ENCODE data around the gene USP22. TPM values are rescaled to one million over a fixed set of nuclear protein-coding genes. Genes with fewer than 3 reads are reported as not detected.
A peak's percentile ranks its signal among the peaks of the same experiment; 100 is the strongest.

Gene USP22
- total and polyA plus RNA-seq, 2 of the 13 experiments (the other 11 are each of a cell fraction or from before 2014, with no cell fraction given): 98.0 to 130 TPM

DNA sequence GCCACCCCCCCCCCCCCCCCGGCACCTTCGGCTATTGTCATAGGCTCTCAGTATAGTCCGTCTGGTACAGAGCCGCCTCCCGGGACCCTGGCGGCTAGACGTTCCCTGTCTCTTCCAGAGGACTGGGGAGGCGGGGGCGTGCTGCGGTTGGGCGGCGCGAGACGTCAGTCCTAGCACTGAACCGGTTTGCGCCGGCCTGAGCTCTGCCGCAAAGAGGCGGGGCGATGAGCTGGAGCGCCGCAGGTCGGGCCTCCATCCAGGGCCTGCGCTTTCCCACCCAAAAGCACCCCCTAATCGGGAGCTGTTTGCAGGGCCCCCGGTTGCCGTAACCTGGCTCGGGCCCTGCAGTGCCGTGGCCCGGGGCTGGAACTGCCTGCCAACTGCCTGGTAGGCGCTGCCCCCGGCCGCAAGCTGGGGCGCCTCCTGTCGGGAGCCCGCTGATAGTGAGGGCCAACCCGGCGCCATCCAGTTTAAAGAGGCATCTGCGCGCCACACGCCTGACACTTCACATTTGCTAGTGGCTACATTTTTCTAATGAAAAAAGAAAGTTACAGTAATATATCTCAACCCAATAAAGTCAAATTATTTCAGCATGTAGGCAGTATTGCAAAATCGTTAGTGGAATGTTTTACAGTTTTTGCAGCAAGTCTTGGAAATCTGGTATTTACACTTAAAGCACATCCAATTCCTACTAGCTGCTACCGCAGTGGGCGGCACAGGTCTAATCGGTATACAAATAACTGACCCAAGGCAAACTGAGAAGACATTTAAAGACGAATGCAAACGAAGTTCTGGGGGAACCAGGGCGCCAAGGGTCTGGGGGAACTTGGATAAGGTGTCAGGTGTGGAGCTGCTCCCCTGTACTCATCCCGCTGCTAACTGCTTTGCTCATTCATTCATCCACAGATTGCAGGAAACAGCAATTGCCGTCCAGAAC lies 753 bp upstream of the USP22 start (continued):
- TF ChIP-seq, protein P1, sequence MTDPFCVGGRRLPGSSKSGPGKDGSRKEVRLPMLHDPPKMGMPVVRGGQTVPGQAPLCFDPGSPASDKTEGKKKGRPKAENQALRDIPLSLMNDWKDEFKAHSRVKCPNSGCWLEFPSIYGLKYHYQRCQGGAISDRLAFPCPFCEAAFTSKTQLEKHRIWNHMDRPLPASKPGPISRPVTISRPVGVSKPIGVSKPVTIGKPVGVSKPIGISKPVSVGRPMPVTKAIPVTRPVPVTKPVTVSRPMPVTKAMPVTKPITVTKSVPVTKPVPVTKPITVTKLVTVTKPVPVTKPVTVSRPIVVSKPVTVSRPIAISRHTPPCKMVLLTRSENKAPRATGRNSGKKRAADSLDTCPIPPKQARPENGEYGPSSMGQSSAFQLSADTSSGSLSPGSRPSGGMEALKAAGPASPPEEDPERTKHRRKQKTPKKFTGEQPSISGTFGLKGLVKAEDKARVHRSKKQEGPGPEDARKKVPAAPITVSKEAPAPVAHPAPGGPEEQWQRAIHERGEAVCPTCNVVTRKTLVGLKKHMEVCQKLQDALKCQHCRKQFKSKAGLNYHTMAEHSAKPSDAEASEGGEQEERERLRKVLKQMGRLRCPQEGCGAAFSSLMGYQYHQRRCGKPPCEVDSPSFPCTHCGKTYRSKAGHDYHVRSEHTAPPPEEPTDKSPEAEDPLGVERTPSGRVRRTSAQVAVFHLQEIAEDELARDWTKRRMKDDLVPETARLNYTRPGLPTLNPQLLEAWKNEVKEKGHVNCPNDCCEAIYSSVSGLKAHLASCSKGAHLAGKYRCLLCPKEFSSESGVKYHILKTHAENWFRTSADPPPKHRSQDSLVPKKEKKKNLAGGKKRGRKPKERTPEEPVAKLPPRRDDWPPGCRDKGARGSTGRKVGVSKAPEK (CRISPR knock-in tag; IDR thresholded peaks at IDR 0.05; ENCODE audit: borderline replicate concordance): peak; percentile 38; the same call in 1 of the 2 replicates
- TF ChIP-seq, protein P2, sequence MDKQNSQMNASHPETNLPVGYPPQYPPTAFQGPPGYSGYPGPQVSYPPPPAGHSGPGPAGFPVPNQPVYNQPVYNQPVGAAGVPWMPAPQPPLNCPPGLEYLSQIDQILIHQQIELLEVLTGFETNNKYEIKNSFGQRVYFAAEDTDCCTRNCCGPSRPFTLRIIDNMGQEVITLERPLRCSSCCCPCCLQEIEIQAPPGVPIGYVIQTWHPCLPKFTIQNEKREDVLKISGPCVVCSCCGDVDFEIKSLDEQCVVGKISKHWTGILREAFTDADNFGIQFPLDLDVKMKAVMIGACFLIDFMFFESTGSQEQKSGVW (CRISPR knock-in tag; IDR thresholded peaks at IDR 0.05; ENCODE audit: borderline replicate concordance): no peak
- TF ChIP-seq ZNF296 (CRISPR knock-in tag; conservative IDR thresholded peaks at IDR 0.05) (no peak), HNRNPH1 (optimal IDR thresholded peaks at IDR 0.05; ENCODE audit: low read depth, low read length) (no peak), HOXA3 (CRISPR knock-in tag; IDR thresholded peaks at IDR 0.05) (peak; percentile 35; the same call in 1 of the 2 replicates), RFX3 (CRISPR knock-in tag; IDR thresholded peaks at IDR 0.05) (no peak), NFKB2 (CRISPR knock-in tag; IDR thresholded peaks at IDR 0.05; ENCODE audit: borderline replicate concordance) (no peak; the same call in 1 of the 2 replicates), ZNF331 (CRISPR knock-in tag; IDR thresholded peaks at IDR 0.05) (peak; percentile 67), ZSCAN20 (CRISPR knock-in tag; IDR thresholded peaks at IDR 0.05; ENCODE audit: borderline replicate concordance) (0 out of 2 replicates have a peak, but pooled peaks have one; percentile 23), KMT2B (CRISPR knock-in tag; IDR thresholded peaks at IDR 0.05) (no peak), SETDB1 (CRISPR knock-in tag; IDR thresholded peaks at IDR 0.05; ENCODE audit: borderline replicate concordance) (no peak)
- TF ChIP-seq, protein P3, sequence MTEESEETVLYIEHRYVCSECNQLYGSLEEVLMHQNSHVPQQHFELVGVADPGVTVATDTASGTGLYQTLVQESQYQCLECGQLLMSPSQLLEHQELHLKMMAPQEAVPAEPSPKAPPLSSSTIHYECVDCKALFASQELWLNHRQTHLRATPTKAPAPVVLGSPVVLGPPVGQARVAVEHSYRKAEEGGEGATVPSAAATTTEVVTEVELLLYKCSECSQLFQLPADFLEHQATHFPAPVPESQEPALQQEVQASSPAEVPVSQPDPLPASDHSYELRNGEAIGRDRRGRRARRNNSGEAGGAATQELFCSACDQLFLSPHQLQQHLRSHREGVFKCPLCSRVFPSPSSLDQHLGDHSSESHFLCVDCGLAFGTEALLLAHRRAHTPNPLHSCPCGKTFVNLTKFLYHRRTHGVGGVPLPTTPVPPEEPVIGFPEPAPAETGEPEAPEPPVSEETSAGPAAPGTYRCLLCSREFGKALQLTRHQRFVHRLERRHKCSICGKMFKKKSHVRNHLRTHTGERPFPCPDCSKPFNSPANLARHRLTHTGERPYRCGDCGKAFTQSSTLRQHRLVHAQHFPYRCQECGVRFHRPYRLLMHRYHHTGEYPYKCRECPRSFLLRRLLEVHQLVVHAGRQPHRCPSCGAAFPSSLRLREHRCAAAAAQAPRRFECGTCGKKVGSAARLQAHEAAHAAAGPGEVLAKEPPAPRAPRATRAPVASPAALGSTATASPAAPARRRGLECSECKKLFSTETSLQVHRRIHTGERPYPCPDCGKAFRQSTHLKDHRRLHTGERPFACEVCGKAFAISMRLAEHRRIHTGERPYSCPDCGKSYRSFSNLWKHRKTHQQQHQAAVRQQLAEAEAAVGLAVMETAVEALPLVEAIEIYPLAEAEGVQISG (CRISPR knock-in tag; IDR thresholded peaks at IDR 0.05): peak; percentile 72
- TF ChIP-seq, protein P4, sequence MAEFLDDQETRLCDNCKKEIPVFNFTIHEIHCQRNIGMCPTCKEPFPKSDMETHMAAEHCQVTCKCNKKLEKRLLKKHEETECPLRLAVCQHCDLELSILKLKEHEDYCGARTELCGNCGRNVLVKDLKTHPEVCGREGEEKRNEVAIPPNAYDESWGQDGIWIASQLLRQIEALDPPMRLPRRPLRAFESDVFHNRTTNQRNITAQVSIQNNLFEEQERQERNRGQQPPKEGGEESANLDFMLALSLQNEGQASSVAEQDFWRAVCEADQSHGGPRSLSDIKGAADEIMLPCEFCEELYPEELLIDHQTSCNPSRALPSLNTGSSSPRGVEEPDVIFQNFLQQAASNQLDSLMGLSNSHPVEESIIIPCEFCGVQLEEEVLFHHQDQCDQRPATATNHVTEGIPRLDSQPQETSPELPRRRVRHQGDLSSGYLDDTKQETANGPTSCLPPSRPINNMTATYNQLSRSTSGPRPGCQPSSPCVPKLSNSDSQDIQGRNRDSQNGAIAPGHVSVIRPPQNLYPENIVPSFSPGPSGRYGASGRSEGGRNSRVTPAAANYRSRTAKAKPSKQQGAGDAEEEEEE (CRISPR knock-in tag; IDR thresholded peaks at IDR 0.05; ENCODE audit: borderline replicate concordance): no peak
- TF ChIP-seq, protein P5, sequence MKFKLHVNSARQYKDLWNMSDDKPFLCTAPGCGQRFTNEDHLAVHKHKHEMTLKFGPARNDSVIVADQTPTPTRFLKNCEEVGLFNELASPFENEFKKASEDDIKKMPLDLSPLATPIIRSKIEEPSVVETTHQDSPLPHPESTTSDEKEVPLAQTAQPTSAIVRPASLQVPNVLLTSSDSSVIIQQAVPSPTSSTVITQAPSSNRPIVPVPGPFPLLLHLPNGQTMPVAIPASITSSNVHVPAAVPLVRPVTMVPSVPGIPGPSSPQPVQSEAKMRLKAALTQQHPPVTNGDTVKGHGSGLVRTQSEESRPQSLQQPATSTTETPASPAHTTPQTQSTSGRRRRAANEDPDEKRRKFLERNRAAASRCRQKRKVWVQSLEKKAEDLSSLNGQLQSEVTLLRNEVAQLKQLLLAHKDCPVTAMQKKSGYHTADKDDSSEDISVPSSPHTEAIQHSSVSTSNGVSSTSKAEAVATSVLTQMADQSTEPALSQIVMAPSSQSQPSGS (CRISPR knock-in tag; IDR thresholded peaks at IDR 0.05): 0 out of 2 replicates have a peak, but pooled peaks have one; percentile 14
- TF ChIP-seq, protein P6, sequence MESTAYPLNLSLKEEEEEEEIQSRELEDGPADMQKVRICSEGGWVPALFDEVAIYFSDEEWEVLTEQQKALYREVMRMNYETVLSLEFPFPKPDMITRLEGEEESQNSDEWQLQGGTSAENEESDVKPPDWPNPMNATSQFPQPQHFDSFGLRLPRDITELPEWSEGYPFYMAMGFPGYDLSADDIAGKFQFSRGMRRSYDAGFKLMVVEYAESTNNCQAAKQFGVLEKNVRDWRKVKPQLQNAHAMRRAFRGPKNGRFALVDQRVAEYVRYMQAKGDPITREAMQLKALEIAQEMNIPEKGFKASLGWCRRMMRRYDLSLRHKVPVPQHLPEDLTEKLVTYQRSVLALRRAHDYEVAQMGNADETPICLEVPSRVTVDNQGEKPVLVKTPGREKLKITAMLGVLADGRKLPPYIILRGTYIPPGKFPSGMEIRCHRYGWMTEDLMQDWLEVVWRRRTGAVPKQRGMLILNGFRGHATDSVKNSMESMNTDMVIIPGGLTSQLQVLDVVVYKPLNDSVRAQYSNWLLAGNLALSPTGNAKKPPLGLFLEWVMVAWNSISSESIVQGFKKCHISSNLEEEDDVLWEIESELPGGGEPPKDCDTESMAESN (CRISPR knock-in tag; conservative IDR thresholded peaks at IDR 0.05): 0 out of 2 replicates have a peak, but pooled peaks have one; percentile 26
